Tibial artery (tissue), 4 donors: ENCODE results near the gene ADGRG3.
A peak's percentile ranks its signal among the peaks of the same experiment; 100 is the strongest.

Experiments used
- DNase-seq, 2 donors: peaks; one replicate each; pipeline ENCODE4 v3.0.0-alpha.2; 2019
- H3K27ac ChIP-seq, 2 donors: fragments of 200-600 bp; sonication (generic) in 1 of 2; 1 replicate in 1 of 2; 2 replicates in 1 of 2; pipeline ENCODE4 v1.5.1; 2018 to 2019; ENCODE audit warnings: mild to moderate bottlenecking in 1 of 2
- H3K27me3 ChIP-seq, 2 donors: fragments of 200-600 bp; sonication (generic) in 1 of 2; one replicate each; pipeline versions ENCODE4 v1.5.1 to v1.6.0; 2016 to 2019
- H3K36me3 ChIP-seq, 3 donors: fragments of 200-600 bp; sonication (generic) in 2 of 3; one replicate each; pipeline ENCODE4 v1.5.1; 2016 to 2019; ENCODE audit warnings: mild to moderate bottlenecking in 2 of 3
- H3K4me1 ChIP-seq, 4 donors: fragments of 200-600 bp; sonication (generic) in 2 of 4; 1 replicate in 3 of 4; 2 replicates in 1 of 4; pipeline ENCODE4 v1.5.1; 2016 to 2019
- H3K4me3 ChIP-seq, 2 donors: fragments of 200-600 bp; sonication (generic) in 1 of 2; 1 replicate in 1 of 2; 2 replicates in 1 of 2; pipeline ENCODE4 v1.5.1; 2018 to 2019; ENCODE audit warnings: mild to moderate bottlenecking in 2 of 2
- H3K9me3 ChIP-seq, 3 donors: fragments of 200-600 bp; sonication (generic) in 1 of 3; one replicate each; pipeline ENCODE4 v1.5.1; 2016 to 2019
- CTCF ChIP-seq, 2 experiments: fragments of 200-600 bp in 1 of 2; fragments of 450-650 bp in 1 of 2; IDR thresholded peaks; one replicate each; pipeline ENCODE4 v1.5.1; 2017 to 2019; ENCODE audit warnings: antibody characterized with exemption in 2 of 2, mild to moderate bottlenecking in 1 of 2, moderate library complexity in 1 of 2
- intact Hi-C: fragments of 100-400 bp; cut with DNase I; formaldehyde crosslinking; loops from one replicate; pipeline ENCODE4 v1.15.0; 2023; ENCODE audit warnings: low total_unique reads

Gene ADGRG3

GRCh38 chr16:57713596-57713995 is 45.5 kb downstream of the ADGRG3 start:
- H3K4me3 ChIP-seq: no peak overlapping the region
- H3K4me1 ChIP-seq: no peaks in the 10 kb centered on the region
- H3K27ac ChIP-seq: no peak overlapping the region
- H3K27me3 ChIP-seq: peaks cover 0 to 5% of the 10 kb centered on the region in 2 donors
- intact Hi-C loops: no loop called here
- DNase-seq: no peak
- H3K36me3 ChIP-seq: no peaks in the 10 kb centered on the region
- no peak for TF ChIP-seq CTCF (IDR thresholded peaks at IDR 0.05)
- H3K9me3 ChIP-seq: no peaks in the 10 kb centered on the region

GRCh38 chr16:57714047-57714446 is 45.9 kb downstream of the ADGRG3 start:
- H3K27ac ChIP-seq: no peak overlapping the region
- TF ChIP-seq CTCF (IDR thresholded peaks at IDR 0.05): no peak
- no peak for DNase-seq
- intact Hi-C loops: no loop called here
- H3K4me3 ChIP-seq: no peak overlapping the region
- peaks cover 0 to 5% of the 10 kb centered on the region in 2 donors for H3K27me3 ChIP-seq
- no peaks in the 10 kb centered on the region for H3K36me3 ChIP-seq
- H3K9me3 ChIP-seq: no peaks in the 10 kb centered on the region
- H3K4me1 ChIP-seq: no peaks in the 10 kb centered on the region

- peak in 1 of 2 experiments; percentile 26 for TF ChIP-seq CTCF (IDR thresholded peaks at IDR 0.05)
- intact Hi-C loops: no loop called here
These were observed 52.1 kb downstream of the ADGRG3 start for GRCh38 chr16:57720142-57720575.

GRCh38 chr16:57721356-57722209 is 53.5 kb downstream of the ADGRG3 start:
- no peak for DNase-seq
- Histone ChIP-seq H3K9me3 (no peaks in the 10 kb centered on the region), H3K4me1 (no peaks in the 10 kb centered on the region), H3K27ac (no peak overlapping the region), H3K36me3 (no peaks in the 10 kb centered on the region), H3K4me3 (no peak overlapping the region), H3K27me3 (peaks cover 0 to 16% of the 10 kb centered on the region in 2 donors)
- intact Hi-C loops: no loop called here
- no peak for TF ChIP-seq CTCF (IDR thresholded peaks at IDR 0.05)

More at GRCh38 chr16:57720142-57720575, 52.1 kb downstream of the ADGRG3 start:
- H3K4me3 ChIP-seq: no peak overlapping the region
- no peaks in the 10 kb centered on the region for H3K4me1 ChIP-seq
- no peak overlapping the region for H3K27ac ChIP-seq
- H3K36me3 ChIP-seq: no peaks in the 10 kb centered on the region
- peaks cover 0 to 20% of the 10 kb centered on the region in 2 donors for H3K27me3 ChIP-seq
- DNase-seq: no peak
- no peaks in the 10 kb centered on the region for H3K9me3 ChIP-seq

GRCh38 chr16:57722210-57722499 is 54.0 kb downstream of the ADGRG3 start:
- Histone ChIP-seq H3K27ac (no peak overlapping the region), H3K4me3 (no peak overlapping the region), H3K27me3 (peaks cover 0 to 16% of the 10 kb centered on the region in 2 donors), H3K4me1 (no peaks in the 10 kb centered on the region), H3K9me3 (no peaks in the 10 kb centered on the region), H3K36me3 (no peaks in the 10 kb centered on the region)
- intact Hi-C loops: no loop called here
- DNase-seq: no peak
- TF ChIP-seq CTCF (IDR thresholded peaks at IDR 0.05): no peak
